ENCODE measurements around the gene UBQLN4.

The UBQLN4 gene

DNA sequence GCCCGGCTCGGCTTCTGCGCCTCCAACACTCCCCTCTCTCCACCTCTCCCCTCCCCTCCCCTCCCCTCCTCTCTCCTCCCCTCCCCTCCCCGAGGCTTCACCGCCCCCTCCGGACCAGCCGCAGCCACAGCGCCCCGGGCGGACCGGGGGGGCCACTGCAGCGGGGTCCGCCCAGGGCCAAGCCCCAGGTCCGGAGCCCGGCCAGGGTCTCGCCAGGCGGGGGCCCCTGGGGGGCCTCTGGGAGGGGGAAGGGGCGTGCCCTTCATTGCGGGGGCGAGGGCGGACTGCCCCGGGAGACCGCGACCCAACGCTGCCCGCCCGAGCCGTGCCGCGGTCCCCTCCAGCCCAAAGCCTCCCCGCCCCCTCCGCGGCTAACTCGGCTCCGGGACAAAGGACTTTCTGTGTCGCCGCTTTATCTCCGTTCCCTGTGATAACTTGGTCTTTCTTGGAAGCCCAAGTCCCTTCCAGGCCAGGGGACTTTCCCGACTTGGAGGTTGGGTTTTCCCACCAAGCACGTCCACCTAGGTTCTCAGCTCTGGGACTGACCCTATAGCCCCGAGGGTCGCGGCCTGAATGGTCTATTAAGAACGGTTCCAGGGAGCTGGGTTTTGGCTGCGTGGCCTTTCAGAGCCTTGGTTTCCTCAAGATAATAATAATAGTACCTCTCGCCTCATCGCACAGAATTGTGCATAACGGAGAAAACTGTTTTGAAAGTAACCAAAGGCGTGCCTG lies at the start of gene UBQLN4:
TSS of gene UBQLN4 (minus strand) at position 31 of the 732 bp plus-strand sequence. CDS start 97 bp downstream, outside the sequence.
- ChIA-PET CTCF (interaction anchor here (0.6 to 1.4 kb wide), 6 partner anchors 11 to 99 kb away, joined by 3 to 5 read pairs (median 4); no protein-coding TSS in a partner anchor), POLR2A (no interaction called here)
- no peaks in the 10 kb centered on the region for H3K9me3 ChIP-seq (ENCODE audit: control insufficient read depth, insufficient read depth, low read depth, low read length)
- peak within 1 kb of the TSS; percentile 87 for H3K4me3 ChIP-seq (ENCODE audit: low read depth, low read length)
- no peaks in the 10 kb centered on the region for H3K4me1 ChIP-seq (ENCODE audit: control insufficient read depth, insufficient read depth, low read length)
- peaks cover 0 to 45% of the 10 kb centered on the region in 2 experiments; a peak in 2 of 3 replicates for H3K36me3 ChIP-seq (ENCODE audit: control insufficient read depth in 2 of 2, insufficient read depth in 1 of 2, low read length in 2 of 2)
- H3K27ac ChIP-seq (ENCODE audit: extremely low read depth, low read depth, low read length), result peak within 1 kb of the TSS; percentile 82
- TF ChIP-seq PRDM1 (tag by site-specific recombination; IDR thresholded peaks at IDR 0.05) (peak; percentile 69), ZNF792 (tag by site-specific recombination; IDR thresholded peaks at IDR 0.05) (peak; percentile 32; the same call in 1 of the 2 replicates), KLF9 (tag by site-specific recombination; IDR thresholded peaks at IDR 0.05; ENCODE audit: low read depth) (peak; percentile 57), ZNF692 (tag by site-specific recombination; IDR thresholded peaks at IDR 0.05) (peak; percentile 91), ZNF639 (tag by site-specific recombination; IDR thresholded peaks at IDR 0.05) (peak; percentile 9; the same call in 1 of the 2 replicates), ZNF514 (tag by site-specific recombination; IDR thresholded peaks at IDR 0.05) (no peak), ZNF488 (tag by site-specific recombination; IDR thresholded peaks at IDR 0.05) (no peak), ZBTB8A (tag by site-specific recombination; IDR thresholded peaks at IDR 0.05) (no peak), ZNF19 (tag by site-specific recombination; IDR thresholded peaks at IDR 0.05; ENCODE audit: low read depth) (no peak), BCL11A (tag by site-specific recombination; IDR thresholded peaks at IDR 0.05; ENCODE audit: low read depth) (0 out of 2 replicates have a peak, but pooled peaks have one; percentile 28), ZNF48 (tag by site-specific recombination; IDR thresholded peaks at IDR 0.05) (no peak), ZFP69B (tag by site-specific recombination; IDR thresholded peaks at IDR 0.05) (peak; percentile 87), KLF8 (tag by site-specific recombination; IDR thresholded peaks at IDR 0.05) (peak; percentile 57; the same call in 1 of the 2 replicates), GLIS2 (tag by site-specific recombination; IDR thresholded peaks at IDR 0.05) (peak; percentile 69), ZFHX2 (tag by site-specific recombination; conservative IDR thresholded peaks at IDR 0.05) (peak; percentile 57; the same call in 1 of the 2 replicates), ZEB2 (tag by site-specific recombination; IDR thresholded peaks at IDR 0.05) (no peak), GLIS1 (tag by site-specific recombination; IDR thresholded peaks at IDR 0.05) (peak; percentile 87), SCRT2 (tag by site-specific recombination; IDR thresholded peaks at IDR 0.05) (no peak), ZNF76 (tag by site-specific recombination; IDR thresholded peaks at IDR 0.05; ENCODE audit: borderline replicate concordance, low read depth) (no peak), ZNF398 (tag by site-specific recombination; IDR thresholded peaks at IDR 0.05) (peak; percentile 98), ZSCAN30 (tag by site-specific recombination; IDR thresholded peaks at IDR 0.05) (peak; percentile 40; the same call in 1 of the 2 replicates), REPIN1 (tag by site-specific recombination; IDR thresholded peaks at IDR 0.05; ENCODE audit: low read depth) (peak; percentile 80; the same call in 1 of the 2 replicates), OVOL3 (tag by site-specific recombination; IDR thresholded peaks at IDR 0.05) (no peak), ZNF501 (tag by site-specific recombination; IDR thresholded peaks at IDR 0.05) (0 out of 2 replicates have a peak, but pooled peaks have one; percentile 35), ZNF530 (tag by site-specific recombination; IDR thresholded peaks at IDR 0.05; ENCODE audit: low read depth) (no peak), ZFP37 (tag by site-specific recombination; IDR thresholded peaks at IDR 0.05) (peak; percentile 35; the same call in 1 of the 2 replicates), ZNF629 (tag by site-specific recombination; IDR thresholded peaks at IDR 0.05) (no peak), ZNF155 (tag by site-specific recombination; IDR thresholded peaks at IDR 0.05) (no peak), IKZF3 (tag by site-specific recombination; IDR thresholded peaks at IDR 0.05) (0 out of 2 replicates have a peak, but pooled peaks have one; percentile 31), HOXA7 (CRISPR knock-in tag; IDR thresholded peaks at IDR 0.05; ENCODE audit: borderline replicate concordance) (no peak), ZBTB10 (tag by site-specific recombination; IDR thresholded peaks at IDR 0.05) (peak; percentile 6; the same call in 1 of the 2 replicates)
